GM18519 (cell line): ENCODE results near the gene STK32B.

Experiments used
- ATAC-seq: cut with Tn5 transposase; IDR thresholded peaks from one replicate; pipeline ENCODE4 v1.9.1; 2021; ENCODE audit warnings: mild to moderate bottlenecking, moderate library complexity; ENCODE audit not compliant: unreplicated experiment, low FRiP score

STK32B gene

DNA sequence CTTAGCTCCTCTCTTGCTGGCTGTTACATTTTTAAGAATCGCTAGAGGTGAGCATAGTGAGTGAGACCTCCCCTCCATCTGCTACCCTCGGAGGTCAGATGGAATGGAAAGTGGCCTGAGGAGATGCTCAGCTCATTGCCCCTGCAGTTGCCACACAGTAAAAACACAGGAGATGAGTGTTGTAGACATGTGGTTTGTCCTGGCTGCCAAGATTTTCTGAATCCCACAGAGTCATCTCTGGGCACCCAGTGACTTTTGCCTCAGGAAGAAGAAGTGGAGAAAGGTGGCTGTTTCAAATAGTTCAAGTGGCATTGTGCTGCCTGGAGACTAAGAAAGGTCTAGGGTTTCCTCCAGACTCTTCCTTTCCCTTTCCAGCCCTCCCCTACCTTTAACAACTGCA is 271.0 kb downstream of the STK32B start:
- no peak for ATAC-seq

DNA sequence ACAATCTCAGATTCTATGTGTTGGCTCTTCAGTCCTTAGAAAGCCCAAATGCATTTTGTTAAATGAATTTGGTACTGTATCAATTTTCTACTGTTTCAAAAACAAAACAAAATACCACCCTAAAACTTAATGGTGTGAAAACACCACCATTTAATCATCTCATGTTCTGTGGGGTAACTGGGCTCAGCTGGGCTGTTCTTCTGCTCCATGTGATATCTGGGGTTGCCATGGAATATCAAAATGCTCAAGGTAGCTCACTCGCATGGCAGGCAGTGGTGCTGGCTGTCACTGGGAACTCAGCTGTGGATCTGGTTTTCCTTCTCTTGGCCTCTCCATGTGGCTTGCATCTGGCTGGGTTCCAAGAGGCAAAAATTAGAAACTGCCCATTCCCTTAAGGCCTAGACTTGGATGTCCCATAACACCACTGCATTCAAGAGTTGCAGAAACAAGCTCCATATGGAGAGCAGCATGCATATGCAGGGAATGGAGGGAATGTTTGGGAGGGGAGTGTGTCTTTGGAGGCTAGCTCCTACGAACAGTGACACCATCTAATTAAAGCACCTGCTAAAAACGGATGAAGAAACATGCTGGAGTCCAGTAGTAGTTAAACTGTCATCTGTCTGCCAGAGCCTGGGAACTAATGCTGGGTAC is 279.2 kb downstream of the STK32B start:
- no peak for ATAC-seq

DNA sequence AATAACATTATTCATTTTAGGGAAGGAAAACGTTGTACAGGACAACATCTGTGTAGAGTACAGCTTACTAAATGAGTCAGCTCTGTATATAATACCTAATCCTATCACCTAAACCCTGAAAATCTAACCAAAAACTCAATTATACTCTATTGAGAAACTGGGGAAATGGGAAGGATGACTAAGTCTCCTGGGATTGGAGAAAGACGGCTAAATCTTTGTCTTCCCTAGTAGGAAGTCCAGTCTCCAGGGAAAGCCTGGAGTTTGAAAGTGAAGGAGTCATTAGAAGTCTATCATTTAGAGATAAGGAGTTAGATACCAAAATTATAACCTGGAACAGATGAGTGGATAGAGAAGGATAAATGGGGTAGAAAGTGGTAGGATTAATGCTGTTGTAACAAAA is 286.5 kb downstream of the STK32B start:
- no peak for ATAC-seq

DNA sequence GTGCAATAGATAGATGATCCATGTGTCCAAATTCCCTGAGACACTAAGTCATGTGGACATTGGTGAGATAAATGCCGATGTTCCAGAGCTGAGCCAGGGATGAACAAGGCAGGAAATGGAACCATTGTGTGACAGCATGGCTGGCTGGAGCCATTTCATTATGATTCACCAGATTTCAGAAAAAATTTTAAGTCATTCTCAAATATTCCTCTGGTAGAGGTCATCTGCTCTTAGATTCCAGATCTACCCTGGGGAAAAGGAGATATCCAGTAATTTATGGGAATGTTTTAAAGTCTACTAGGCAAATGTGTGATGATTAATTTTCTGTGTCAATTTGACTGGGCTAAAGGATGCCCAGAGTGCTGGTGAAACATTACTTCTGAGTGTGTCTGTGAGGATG is 287.3 kb downstream of the STK32B start:
- ATAC-seq: no peak

DNA sequence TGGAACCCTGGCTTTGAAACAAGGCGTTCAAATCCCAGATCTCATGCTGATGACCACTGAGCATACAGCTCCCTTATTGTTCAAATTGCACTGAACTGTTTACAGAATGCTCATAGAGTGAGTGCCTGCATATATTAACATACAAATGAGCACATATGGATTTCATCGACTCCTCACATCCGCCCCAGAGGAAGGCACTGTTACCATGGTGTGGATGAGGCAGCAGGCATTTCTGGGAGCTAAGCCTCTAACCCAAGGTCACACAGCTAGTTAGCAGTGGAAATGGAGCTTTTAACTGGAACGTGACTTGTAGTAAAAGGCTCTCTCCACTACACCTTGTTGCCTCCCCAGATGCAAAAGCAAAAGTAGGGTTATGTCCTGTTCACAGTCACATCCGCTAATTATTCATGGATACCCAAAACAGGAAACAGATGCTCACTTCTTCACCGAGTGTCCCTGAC is 289.7 kb downstream of the STK32B start:
- no peak for ATAC-seq

DNA sequence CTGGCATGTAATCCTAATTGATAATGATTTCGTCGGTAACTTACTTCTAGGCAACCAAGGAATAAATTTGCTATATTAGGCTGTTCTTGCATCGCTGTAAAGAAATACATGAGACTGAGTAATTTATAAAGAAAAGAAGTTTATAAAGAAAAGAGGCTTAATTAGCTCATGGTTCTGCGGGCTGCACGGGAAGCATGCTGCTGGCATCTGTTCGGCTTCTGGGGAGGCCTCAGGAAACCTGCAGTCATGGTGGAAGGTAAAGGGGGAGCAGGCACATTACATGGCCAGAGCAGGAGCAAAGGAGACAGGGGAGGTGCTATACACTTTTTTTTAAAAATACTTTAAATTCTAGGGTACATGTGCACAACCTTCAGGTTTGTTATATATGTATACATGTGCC is 290.2 kb downstream of the STK32B start:
- ATAC-seq: no peak

DNA sequence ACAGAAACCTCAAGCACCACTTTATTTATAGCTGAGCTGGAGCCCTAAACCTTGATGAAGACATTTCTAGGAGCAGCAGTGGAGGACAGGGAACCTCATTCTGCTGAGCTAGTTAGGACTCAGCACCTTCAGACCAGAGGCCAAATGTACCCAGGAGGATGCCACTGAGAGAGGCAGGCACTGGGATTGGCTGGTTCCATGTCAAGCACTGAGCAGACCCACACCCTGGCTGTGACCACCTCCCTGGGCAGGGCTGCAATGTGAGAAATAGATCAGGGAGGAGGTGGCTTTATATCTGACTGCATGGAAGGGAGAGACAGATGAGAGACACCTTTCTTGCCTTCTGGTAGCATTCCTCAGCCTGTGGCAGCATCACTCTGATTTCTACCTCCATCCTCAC is 304.6 kb downstream of the STK32B start:
- no peak for ATAC-seq

DNA sequence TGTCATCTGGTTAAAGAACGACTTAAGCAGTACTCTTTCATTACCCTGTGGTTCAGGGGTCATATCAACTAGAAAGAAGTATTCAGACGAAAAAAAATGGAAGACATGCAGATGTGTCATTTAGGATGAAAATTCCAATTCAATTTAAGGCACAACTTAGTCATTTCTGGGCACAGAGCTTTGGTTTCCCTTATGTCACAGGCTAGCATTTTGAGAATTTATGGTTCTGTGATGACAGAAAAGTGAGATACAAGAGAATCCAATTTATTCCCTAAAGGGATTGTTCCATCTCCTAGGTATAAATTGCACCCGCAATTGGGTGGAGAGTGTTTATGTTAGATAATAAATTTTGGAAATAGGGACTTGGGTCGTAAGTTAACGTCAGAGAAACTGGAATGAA is 306.6 kb downstream of the STK32B start:
- no peak for ATAC-seq

DNA sequence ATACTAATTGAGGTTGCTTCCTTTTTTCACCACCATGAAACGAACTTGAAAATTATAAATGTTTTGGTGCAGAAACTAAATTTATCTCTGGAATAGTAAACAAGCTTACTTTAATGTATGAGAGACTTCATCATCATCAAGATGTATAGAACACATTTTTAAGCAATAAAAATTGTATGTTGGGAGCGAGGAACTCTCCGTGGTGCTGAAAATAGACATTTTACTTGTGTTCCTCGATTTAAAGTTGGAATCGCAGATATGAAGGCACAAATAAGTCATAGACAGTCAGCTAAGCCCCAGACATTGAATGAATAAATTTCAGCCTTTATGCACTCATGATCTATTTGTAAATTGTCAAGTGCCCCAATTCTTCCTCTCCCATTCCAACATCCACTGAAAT is 310.7 kb downstream of the STK32B start:
- no peak for ATAC-seq

DNA sequence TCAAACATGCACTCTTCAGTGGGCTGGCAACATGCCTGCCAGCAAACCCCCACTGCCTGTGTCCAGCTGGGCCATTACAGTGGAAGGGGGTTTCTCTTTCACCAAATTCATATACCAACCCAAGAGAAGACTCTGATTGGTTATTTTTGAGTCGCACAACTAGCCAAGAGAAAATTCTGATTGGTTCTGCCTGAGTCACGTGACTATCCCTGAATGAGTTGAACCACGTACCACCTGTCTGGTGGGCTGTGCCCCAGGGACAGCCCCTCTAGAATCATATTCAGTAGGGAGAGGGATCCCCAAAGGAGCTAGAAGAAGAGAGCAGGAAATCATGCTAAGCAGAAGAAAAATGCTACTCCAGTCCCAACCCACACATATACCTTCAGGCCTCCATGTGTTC is 313.1 kb downstream of the STK32B start:
- no peak for ATAC-seq

DNA sequence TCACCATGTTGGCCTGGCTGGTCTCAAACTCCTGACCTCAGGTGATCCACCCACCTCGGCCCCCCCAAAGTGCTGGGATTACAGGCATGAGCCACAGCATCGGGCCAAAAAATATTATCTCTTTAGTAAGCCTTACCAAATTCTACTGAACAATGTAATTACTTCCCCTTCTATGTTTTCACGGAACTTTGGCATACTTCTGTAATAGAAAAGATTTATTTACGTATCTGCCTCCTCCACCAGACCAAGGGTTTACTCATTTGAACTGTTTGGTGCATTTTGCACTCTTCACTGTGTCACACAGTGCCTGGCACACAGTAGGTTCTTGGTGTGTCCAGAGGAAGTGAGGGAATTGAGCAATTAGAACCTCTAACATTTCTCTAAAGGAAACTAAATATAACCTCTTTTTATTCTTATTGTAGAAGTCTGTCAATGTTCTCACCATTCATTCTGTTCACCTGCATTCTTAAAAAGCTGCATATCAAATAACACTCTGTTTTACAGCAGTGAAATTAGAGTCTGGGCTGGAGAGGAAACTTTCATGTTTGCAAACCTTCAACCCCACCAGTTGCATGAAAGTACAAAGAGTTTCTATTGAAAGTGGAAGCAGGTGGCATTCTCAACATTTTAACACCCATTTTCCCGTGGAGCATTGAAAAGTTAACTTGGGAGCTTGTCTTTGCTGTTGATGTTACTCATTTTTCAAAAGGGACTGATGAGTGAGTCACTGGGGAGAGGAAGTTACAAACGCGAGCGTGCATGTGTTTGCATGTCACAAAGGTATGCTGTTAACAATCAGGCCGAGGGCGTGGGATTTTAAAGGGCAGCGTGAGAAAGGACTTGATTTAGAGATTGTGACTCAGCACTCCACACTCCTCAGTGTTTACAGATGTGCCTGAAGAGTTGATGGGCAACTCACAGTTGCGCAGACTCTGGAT is 314.1 kb downstream of the STK32B start:
- ATAC-seq: no peak

DNA sequence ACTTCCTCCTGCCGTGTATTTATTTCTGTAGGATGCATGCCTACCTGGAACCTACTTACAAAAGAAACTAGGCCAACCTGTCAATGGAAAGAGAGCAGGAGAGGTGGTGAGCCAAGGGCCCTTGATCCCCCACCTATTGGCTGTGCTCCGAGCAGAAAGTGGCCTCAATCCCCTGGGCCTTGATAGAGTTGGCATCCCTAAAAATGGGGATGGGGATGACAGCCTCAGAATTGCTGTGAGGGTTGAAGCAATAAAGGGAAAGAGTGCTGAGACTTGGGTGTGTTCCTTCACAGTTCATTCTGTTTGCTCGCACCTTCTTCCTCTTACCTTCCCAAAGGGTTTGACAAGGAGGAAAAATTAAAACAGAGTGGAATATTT is 314.7 kb downstream of the STK32B start:
- ATAC-seq: no peak

DNA sequence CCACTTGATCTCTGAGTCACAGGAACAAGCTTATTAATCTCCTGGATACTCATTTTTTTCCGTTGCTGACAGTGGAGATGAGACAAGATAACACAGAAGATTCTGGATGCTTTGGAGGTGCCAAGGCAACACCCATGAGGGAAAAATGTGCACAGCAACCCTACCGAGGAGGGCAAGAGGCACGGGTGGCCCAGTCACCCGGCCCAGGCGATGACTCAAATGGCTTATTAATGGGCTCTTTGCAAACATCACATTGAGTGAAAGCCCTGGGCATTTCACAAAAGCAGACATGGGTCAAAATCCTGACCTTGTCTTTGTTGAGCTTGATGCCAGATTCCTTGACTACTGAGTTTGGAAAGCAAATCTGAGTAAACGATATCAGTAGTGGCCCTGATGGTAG is 315.1 kb downstream of the STK32B start:
- ATAC-seq: no peak

DNA sequence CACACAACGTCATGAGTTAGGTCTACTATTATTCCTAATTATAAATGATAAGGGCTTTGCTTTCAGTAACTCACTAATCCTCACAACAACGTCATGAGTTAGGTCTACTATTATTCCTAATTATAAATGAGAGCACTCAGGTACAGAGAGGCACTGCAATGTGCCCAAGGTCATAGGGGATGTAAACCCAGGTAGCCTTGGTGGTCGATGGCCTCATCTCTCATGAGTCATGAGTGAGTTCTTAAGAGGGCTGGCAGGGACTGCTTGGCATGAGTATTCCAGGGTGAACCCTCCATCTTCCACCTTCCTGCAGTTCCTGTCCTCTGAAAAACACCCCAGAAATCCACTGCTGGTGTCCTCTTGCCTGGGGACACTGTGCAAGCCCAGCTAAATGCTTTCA is 317.1 kb downstream of the STK32B start:
- no peak for ATAC-seq

DNA sequence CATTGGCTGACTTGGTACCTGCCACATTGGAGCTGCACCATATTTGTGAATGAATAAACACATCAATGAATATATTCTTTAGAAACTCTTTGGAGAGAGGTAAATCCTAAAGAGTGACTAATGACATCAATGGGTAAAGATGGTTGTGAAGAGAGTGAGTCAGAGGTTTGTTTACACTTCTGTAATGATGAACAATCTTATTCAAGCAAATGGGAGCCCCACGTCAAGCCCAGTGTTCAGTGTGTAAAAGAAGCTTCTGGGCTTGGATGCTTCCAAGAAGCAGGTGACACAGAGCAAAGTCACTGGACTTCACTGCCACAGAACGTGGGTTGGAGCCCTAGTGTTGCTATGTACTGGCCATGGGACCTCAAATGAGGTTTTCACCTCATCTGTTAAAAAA is 319.0 kb downstream of the STK32B start:
- no peak for ATAC-seq

DNA sequence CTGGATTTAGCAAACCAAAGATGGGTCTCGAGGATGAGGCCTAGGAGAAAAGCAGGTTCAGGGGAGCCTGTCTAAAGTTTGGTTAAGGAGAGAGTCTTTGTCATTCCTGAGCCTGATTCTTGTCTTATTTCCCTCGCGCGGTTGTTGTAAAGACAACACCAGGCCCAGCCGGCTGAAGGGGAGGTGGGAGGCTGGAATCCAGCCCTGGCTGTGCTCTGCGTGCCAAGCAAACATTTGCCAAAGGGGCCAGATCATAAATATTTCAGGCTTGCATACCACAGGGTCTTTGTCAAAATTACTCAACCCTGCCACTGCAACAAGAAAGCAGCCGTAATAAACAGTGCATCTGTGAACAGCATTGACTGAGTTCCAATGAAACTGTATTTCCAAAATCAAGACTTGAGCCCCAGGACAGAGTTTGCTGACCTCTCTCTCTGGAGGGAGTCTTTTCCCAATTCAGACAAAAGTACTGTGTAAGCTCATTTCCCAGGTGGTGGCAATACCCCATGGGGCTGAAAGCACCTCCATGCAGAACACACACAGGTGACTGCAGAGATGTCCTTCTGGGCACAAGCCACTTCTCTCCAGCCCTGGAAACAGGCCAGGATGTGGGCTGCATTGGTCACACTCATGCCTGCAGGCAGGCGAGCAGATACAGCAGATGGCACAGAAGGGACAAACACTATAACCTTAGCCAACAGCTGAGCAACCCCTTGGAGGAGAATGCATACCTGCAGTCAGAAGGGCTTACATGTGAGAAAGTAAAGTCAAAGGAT is 320.3 kb downstream of the STK32B start:
- ATAC-seq: no peak

DNA sequence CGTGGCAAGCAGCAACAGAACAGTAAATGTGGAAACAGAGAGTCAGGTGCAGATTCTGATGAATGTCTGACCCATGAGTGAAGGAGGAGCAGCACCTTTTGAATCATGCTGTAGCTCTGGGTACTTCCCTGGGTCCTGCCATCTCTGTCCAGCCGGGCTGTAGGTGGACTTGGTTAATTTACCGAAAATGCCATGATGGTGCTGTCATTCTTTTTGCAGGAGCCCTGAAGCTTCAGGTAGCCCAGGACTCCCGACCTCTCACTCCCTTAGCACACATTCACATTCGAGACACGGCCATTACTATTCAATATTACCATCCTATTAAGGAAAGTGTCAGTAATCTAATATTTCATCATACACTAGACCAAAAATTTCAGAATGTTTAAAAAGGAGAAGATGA is 320.9 kb downstream of the STK32B start:
- no peak for ATAC-seq

DNA sequence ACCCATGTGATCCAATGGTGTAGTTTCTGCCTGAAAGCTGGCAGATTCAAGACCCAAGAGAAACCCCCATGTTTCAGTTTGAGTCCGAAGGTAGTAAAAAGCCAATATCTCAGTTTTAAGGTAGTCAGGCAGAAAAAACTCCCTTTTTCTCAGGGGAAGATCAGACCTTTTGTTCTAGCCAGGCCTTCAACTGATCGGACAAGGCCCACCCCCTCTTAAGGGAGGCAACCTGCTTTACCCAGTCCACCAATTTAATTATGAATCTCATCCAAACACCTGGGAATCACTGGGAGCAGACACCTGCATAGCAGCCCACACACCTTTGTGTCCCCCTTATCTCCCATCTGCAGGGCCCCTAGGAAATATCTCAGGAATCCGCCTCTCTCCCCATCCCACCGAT is 322.0 kb downstream of the STK32B start:
- no peak for ATAC-seq

DNA sequence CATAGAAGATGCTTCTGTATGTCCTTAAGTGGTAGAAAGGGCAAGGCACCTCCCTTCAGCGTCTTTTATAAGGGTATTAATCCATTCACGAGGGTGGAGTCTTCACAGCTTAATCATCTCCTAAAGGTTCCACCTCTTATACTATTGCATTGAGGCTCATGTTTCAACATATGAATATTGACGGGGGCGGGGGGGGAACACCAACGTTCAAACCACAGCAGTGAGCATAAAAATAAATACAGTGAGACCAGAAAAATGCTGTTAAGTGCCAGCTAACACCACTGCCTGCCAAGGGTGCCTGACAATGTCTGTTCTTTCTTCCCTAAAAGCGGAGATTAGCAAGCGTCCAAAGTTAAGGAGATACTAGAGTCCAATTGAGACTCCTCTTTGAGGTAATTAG is 323.3 kb downstream of the STK32B start:
- ATAC-seq: no peak

DNA sequence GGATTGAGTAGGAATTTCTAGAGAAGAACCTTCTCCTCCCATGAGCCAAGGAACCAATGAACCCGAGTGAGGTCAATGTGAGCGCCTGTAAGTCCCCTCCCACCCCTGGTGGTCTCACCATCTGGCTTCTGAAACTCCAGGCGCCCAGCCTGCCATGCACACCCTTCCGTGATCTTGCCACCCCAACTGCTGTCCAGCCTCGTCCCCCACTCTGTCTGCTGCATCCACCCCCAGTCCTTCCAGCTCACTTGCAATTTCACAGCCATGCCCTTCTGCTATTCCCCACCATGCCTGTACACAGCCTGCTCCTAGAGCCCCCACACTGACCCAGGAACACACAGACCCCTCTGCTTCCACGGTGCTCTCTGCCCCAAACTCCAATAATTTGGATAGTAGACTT is 323.7 kb downstream of the STK32B start:
- ATAC-seq: no peak

DNA sequence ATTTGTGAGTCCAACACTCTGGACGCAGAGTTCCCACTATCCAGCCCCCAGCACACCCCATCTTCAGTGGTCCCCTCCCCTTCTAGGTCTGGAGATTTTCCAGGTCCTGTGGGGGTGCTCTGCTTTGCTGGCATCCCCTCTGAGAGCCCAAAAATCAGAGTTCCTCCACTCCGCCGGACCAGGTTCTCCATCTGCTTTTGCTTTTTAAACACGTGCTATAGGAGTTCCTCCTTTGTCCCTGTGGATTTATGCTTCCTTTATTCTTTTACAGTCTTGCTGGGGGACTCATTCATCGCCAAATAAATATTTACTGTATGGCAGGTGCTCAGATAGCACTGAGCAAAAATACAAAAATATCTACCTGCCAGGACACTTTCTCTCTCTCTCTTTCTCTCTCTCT is 324.7 kb downstream of the STK32B start:
- no peak for ATAC-seq
